ENCODE data around the gene COMP. TPM values are rescaled to one million over a fixed set of nuclear protein-coding genes. Genes with fewer than 3 reads are reported as not detected.

The COMP gene
- total RNA-seq, 1 donor from 2014 or later, result 1.7 TPM

DNA sequence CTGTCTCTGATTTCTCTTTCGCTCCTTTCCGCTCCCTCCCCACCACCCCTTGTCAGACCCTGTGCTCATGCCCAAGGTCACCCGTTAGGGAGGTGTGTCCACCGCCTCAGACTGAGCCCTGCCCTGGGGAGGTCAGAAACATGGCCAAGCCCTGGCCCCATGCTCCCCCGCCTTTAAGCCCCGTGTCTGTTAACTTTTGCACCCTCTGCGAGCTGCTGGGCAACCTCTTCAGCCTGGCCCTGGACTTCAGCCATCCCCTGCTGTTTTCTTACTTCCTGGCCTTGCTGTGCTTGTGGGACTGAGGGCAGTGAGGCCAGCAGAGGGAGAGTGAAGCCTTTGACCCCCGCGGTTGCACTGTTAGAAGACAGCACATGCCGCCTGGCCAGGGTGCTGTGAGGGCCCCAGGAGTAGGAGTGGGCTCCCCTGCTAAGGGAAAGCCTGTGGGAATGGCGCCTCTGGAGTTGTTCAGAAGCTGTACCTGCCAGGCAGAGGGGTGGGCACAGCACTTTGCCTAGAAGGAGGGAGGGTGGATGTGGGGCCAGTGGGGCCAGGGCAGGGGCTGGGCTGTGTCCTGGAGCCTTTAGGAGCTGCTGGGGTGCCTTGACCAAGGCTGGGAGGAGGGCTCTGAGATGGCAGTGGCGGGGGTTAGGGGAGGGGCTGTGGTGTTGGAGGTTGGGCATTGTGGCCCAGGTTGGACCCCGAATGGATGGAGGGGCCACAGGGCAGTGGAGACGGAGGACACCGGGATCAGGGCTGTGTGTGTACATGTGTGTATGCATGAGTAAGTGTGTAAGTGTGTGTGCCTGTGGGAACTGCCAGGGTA is 48.6 kb upstream of the COMP start:
- H3K4me3 Mint-ChIP-seq (ENCODE audit: unreplicated experiment), result no peak overlapping the region
- no peak overlapping the region for H3K27ac Mint-ChIP-seq (ENCODE audit: unreplicated experiment)
- Histone ChIP-seq H3K4me1 (ENCODE audit: insufficient read depth, low read length) (peaks cover 29% of the 10 kb centered on the region), H3K27me3 (ENCODE audit: insufficient read depth, low read length) (no peaks in the 10 kb centered on the region), H3K79me2 (ENCODE audit: insufficient read depth, low read length) (peaks cover 96% of the 10 kb centered on the region), H2AFZ (ENCODE audit: low read depth, low read length) (no peak overlapping the region), H3K9ac (ENCODE audit: low read length) (no peak overlapping the region), H3K4me3 (ENCODE audit: insufficient read depth, low read depth, low read length) (no peak overlapping the region), H3K36me3 (ENCODE audit: insufficient read depth, low read length) (peaks cover 4% of the 10 kb centered on the region), H4K20me1 (ENCODE audit: insufficient read depth, low read length) (peaks cover 100% of the 10 kb centered on the region), H3K4me2 (ENCODE audit: low read length) (peak overlapping the region; percentile 13), H3K9me3 (ENCODE audit: insufficient read depth, low read depth, low read length) (no peaks in the 10 kb centered on the region), H3K27ac (ENCODE audit: low read depth, low read length) (no peak overlapping the region)
- DNase-seq (ENCODE audit: low read depth) (no peak), FAIRE-seq (no peak)
- H3K36me3 Mint-ChIP-seq (ENCODE audit: low read depth, unreplicated experiment), result peaks cover 13% of the 10 kb centered on the region
- TF ChIP-seq EZH2 (IDR thresholded peaks at IDR 0.05; ENCODE audit: insufficient read depth, low read length), result no peak
- TF ChIP-seq, protein P1, sequence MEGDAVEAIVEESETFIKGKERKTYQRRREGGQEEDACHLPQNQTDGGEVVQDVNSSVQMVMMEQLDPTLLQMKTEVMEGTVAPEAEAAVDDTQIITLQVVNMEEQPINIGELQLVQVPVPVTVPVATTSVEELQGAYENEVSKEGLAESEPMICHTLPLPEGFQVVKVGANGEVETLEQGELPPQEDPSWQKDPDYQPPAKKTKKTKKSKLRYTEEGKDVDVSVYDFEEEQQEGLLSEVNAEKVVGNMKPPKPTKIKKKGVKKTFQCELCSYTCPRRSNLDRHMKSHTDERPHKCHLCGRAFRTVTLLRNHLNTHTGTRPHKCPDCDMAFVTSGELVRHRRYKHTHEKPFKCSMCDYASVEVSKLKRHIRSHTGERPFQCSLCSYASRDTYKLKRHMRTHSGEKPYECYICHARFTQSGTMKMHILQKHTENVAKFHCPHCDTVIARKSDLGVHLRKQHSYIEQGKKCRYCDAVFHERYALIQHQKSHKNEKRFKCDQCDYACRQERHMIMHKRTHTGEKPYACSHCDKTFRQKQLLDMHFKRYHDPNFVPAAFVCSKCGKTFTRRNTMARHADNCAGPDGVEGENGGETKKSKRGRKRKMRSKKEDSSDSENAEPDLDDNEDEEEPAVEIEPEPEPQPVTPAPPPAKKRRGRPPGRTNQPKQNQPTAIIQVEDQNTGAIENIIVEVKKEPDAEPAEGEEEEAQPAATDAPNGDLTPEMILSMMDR (IDR thresholded peaks at IDR 0.05; ENCODE audit: insufficient read depth, low read depth, low read length), result no peak
- no peaks in the 10 kb centered on the region for H3K27me3 Mint-ChIP-seq (ENCODE audit: low read depth, unreplicated experiment)
- peaks cover 34% of the 10 kb centered on the region for H3K4me1 Mint-ChIP-seq (ENCODE audit: low read depth, unreplicated experiment)
- no peaks in the 10 kb centered on the region for H3K9me3 Mint-ChIP-seq (ENCODE audit: unreplicated experiment)

DNA sequence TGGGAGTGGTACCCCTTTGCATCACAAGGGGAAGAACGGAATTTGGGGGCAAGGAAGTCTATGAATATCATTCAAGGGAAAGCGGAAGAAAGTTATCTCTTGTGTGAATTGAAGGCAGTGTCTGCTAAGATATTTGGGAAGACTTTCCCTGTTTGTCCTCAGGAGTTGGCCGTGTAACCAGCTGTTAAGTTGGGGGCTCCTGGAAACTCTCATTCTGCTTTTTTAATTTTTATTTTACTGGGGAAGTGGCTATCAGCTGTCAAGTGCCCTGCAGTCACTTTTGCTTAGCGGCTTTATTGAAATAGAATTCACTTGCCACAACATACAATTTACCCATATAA is 43.5 kb upstream of the COMP start:
- peak overlapping the region; percentile 83 for H3K9ac ChIP-seq (ENCODE audit: low read length)
- Mint-ChIP-seq H3K27me3 (ENCODE audit: low read depth, unreplicated experiment) (no peaks in the 10 kb centered on the region), H3K4me3 (ENCODE audit: unreplicated experiment) (peak overlapping the region; percentile 98), H3K27ac (ENCODE audit: unreplicated experiment) (no peak overlapping the region), H3K36me3 (ENCODE audit: low read depth, unreplicated experiment) (peaks cover 13% of the 10 kb centered on the region), H3K9me3 (ENCODE audit: unreplicated experiment) (no peaks in the 10 kb centered on the region), H3K4me1 (ENCODE audit: low read depth, unreplicated experiment) (peaks cover 20% of the 10 kb centered on the region)
- no peak for FAIRE-seq
- peak overlapping the region; percentile 76 for H3K4me3 ChIP-seq (ENCODE audit: insufficient read depth, low read depth, low read length)
- peaks cover 79% of the 10 kb centered on the region for H3K79me2 ChIP-seq (ENCODE audit: insufficient read depth, low read length)
- H3K27me3 ChIP-seq (ENCODE audit: insufficient read depth, low read length), result no peaks in the 10 kb centered on the region
- no peaks in the 10 kb centered on the region for H3K9me3 ChIP-seq (ENCODE audit: insufficient read depth, low read depth, low read length)
- H2AFZ ChIP-seq (ENCODE audit: low read depth, low read length), result no peak overlapping the region
- H3K4me2 ChIP-seq (ENCODE audit: low read length), result peak overlapping the region; percentile 97
- no peak for DNase-seq (ENCODE audit: low read depth)
- TF ChIP-seq EZH2 (IDR thresholded peaks at IDR 0.05; ENCODE audit: insufficient read depth, low read length), result no peak
- TF ChIP-seq, protein P1 (IDR thresholded peaks at IDR 0.05; ENCODE audit: insufficient read depth, low read depth, low read length), result no peak
- H3K36me3 ChIP-seq (ENCODE audit: insufficient read depth, low read length), result peaks cover 4% of the 10 kb centered on the region
- no peak overlapping the region for H3K27ac ChIP-seq (ENCODE audit: low read depth, low read length)
- H3K4me1 ChIP-seq (ENCODE audit: insufficient read depth, low read length), result peaks cover 26% of the 10 kb centered on the region
- H4K20me1 ChIP-seq (ENCODE audit: insufficient read depth, low read length), result peaks cover 73% of the 10 kb centered on the region
